HEK293 (cell line): ENCODE measurements around the gene DGUOK.

Source experiments
- RBAK ChIP-seq: fragments of 450-650 bp; formaldehyde crosslinking; IDR thresholded peaks from 2 replicates; pipeline ENCODE4 v1.5.1; 2016; ENCODE audit warnings: missing biosample characterization, missing genetic modification characterization
- TF ChIP-seq, protein P1 (sequence below): fragments of 450-650 bp; formaldehyde crosslinking; IDR thresholded peaks from 2 replicates; pipeline ENCODE4 v1.5.1; 2016; ENCODE audit warnings: missing biosample characterization, missing genetic modification characterization

- no peak for TF ChIP-seq RBAK (tag by site-specific recombination)
- TF ChIP-seq, protein P1, sequence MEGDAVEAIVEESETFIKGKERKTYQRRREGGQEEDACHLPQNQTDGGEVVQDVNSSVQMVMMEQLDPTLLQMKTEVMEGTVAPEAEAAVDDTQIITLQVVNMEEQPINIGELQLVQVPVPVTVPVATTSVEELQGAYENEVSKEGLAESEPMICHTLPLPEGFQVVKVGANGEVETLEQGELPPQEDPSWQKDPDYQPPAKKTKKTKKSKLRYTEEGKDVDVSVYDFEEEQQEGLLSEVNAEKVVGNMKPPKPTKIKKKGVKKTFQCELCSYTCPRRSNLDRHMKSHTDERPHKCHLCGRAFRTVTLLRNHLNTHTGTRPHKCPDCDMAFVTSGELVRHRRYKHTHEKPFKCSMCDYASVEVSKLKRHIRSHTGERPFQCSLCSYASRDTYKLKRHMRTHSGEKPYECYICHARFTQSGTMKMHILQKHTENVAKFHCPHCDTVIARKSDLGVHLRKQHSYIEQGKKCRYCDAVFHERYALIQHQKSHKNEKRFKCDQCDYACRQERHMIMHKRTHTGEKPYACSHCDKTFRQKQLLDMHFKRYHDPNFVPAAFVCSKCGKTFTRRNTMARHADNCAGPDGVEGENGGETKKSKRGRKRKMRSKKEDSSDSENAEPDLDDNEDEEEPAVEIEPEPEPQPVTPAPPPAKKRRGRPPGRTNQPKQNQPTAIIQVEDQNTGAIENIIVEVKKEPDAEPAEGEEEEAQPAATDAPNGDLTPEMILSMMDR (tag by site-specific recombination) = no peak
Measured at GRCh38 chr2:74004212-74005182, 77.8 kb downstream of the DGUOK start.
